SK-N-SH treated with all-trans-retinoic acid at 6 μM for 48 hours (cell line): ENCODE data around the gene HACD2.

ENCODE experiments used
- ATAC-seq: fragments of 200-7000 bp; cut with Tn5 transposase; 3 replicates; pipeline ENCODE4 v1.9.1; 2020; ENCODE audit warnings: mild to moderate bottlenecking, moderate library complexity
- BACH2 ChIP-seq: fragments of 250-450 bp; sonication (Bioruptor Pico); IDR thresholded peaks from 2 replicates; pipeline ENCODE4 v1.9.0; 2021; ENCODE audit warnings: mild to moderate bottlenecking, borderline replicate concordance
- ESRRG ChIP-seq: fragments of 250-450 bp; sonication (Bioruptor Pico); IDR thresholded peaks from 2 replicates; pipeline ENCODE4 v1.6.1; 2021; ENCODE audit warnings: mild to moderate bottlenecking
- GLIS3 ChIP-seq: fragments of 250-450 bp; sonication (Bioruptor Pico); IDR thresholded peaks from 2 replicates; pipeline ENCODE4 v1.5.0; 2020; ENCODE audit warnings: mild to moderate bottlenecking, moderate library complexity
- ISL1 ChIP-seq: fragments of 250-450 bp; sonication (Bioruptor Pico); IDR thresholded peaks from 2 replicates; pipeline ENCODE4 v2.1.2; 2022; ENCODE audit warnings: mild to moderate bottlenecking, moderate library complexity
- OSR1 ChIP-seq: fragments of 250-450 bp; sonication (Bioruptor Pico); IDR thresholded peaks from 2 replicates; pipeline ENCODE4 v1.8.0; 2022; ENCODE audit warnings: moderate library complexity, mild to moderate bottlenecking, inconsistent platforms
- PATZ1 ChIP-seq: fragments of 250-450 bp; sonication (Bioruptor Pico); IDR thresholded peaks from 2 replicates; pipeline ENCODE4 v1.8.0; 2020; ENCODE audit warnings: mild to moderate bottlenecking, moderate library complexity, borderline replicate concordance
- PPARA ChIP-seq: fragments of 250-450 bp; sonication (Bioruptor Pico); IDR thresholded peaks from 2 replicates; pipeline ENCODE4 v1.5.0; 2020; ENCODE audit warnings: mild to moderate bottlenecking, borderline replicate concordance
- RARB ChIP-seq: fragments of 250-450 bp; sonication (Bioruptor Pico); IDR thresholded peaks from 2 replicates; pipeline ENCODE4 v1.8.0; 2021; ENCODE audit warnings: mild to moderate bottlenecking, moderate library complexity
- SNAI2 ChIP-seq: fragments of 250-450 bp; sonication (Bioruptor Pico); IDR thresholded peaks from 2 replicates; pipeline ENCODE4 v1.5.0; 2020; ENCODE audit warnings: mild to moderate bottlenecking, moderate library complexity
- TCF4 ChIP-seq: fragments of 250-450 bp; sonication (Bioruptor Pico); IDR thresholded peaks from 2 replicates; pipeline ENCODE4 v1.8.0; 2021; ENCODE audit warnings: mild to moderate bottlenecking, moderate library complexity, borderline replicate concordance
- TOX ChIP-seq: fragments of 250-450 bp; sonication (Bioruptor Pico); IDR thresholded peaks from 2 replicates; pipeline ENCODE4 v1.8.0; 2021; ENCODE audit warnings: mild to moderate bottlenecking, moderate library complexity, borderline replicate concordance
- TSHZ2 ChIP-seq: fragments of 250-450 bp; sonication (Bioruptor Pico); IDR thresholded peaks from 2 replicates; pipeline ENCODE4 v1.5.0; 2020; ENCODE audit warnings: mild to moderate bottlenecking, moderate library complexity
- ZC3H10 ChIP-seq: fragments of 250-450 bp; sonication (Bioruptor Pico); IDR thresholded peaks from 2 replicates; pipeline ENCODE4 v1.5.1; 2021; ENCODE audit warnings: mild to moderate bottlenecking, moderate library complexity
- ZFP3 ChIP-seq: fragments of 250-450 bp; sonication (Bioruptor Pico); IDR thresholded peaks from 2 replicates; pipeline ENCODE4 v1.5.0; 2020; ENCODE audit warnings: mild to moderate bottlenecking, moderate library complexity
- ZFP30 ChIP-seq: fragments of 450-650 bp; formaldehyde crosslinking; IDR thresholded peaks from 2 replicates; pipeline ENCODE4 v1.5.0; 2022; ENCODE audit warnings: mild to moderate bottlenecking, moderate library complexity
- ZNF565 ChIP-seq: fragments of 450-650 bp; formaldehyde crosslinking; conservative IDR thresholded peaks from 2 replicates; pipeline ENCODE4 v1.5.0; 2020; ENCODE audit warnings: low read depth, mild to moderate bottlenecking, moderate library complexity
- ZNF70 ChIP-seq: fragments of 450-650 bp; formaldehyde crosslinking; IDR thresholded peaks from 2 replicates; pipeline ENCODE4 v1.5.0; 2020; ENCODE audit warnings: mild to moderate bottlenecking, moderate library complexity
- ZNF8 ChIP-seq: fragments of 450-650 bp; formaldehyde crosslinking; IDR thresholded peaks from 2 replicates; pipeline ENCODE4 v1.5.0; 2020; ENCODE audit warnings: mild to moderate bottlenecking, moderate library complexity
- TF ChIP-seq, protein P1 (sequence below): fragments of 250-450 bp; sonication (Bioruptor Pico); IDR thresholded peaks from 2 replicates; pipeline ENCODE4 v1.5.1; 2020; ENCODE audit warnings: low read depth, mild to moderate bottlenecking, moderate library complexity
- TF ChIP-seq, protein P2 (sequence below): fragments of 250-450 bp; sonication (Bioruptor Pico); IDR thresholded peaks from 2 replicates; pipeline ENCODE4 v1.5.1; 2021; ENCODE audit warnings: mild to moderate bottlenecking, moderate library complexity
- TF ChIP-seq, protein P3 (sequence below): fragments of 250-450 bp; sonication (Bioruptor Pico); IDR thresholded peaks from 2 replicates; pipeline ENCODE4 v1.8.0; 2021; ENCODE audit warnings: low read depth, mild to moderate bottlenecking, moderate library complexity, borderline replicate concordance

HACD2 gene

DNA sequence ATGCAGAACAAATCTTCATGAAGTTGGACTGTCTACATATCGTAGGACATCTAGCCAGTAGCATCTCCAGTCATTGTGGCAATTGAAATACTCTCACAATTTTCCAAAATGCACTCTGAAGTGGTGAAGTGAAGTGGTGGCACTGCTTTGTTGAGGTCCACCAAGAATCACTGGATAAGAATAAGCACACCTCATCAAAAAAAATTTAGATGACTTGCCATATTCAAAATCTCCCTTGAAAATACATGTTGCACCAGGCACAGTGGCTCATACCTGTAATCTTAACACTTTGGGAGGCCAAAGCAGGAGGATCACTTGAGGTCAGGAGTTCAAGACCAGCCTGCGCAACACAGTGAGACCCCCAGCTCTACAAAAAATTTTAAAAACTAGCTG, 12.9 kb downstream of the HACD2 start:
- ATAC-seq = no peak
- TF ChIP-seq TCF4 (CRISPR knock-in tag) (no peak), ZNF70 (CRISPR knock-in tag) (no peak), OSR1 (CRISPR knock-in tag) (no peak), GLIS3 (CRISPR knock-in tag) (no peak), TSHZ2 (CRISPR knock-in tag) (no peak), TOX (CRISPR knock-in tag) (no peak), ZNF565 (CRISPR knock-in tag) (no peak), RARB (no peak), ESRRG (CRISPR knock-in tag) (no peak), ZFP30 (CRISPR knock-in tag) (no peak), PATZ1 (no peak), PPARA (CRISPR knock-in tag) (no peak), ZC3H10 (CRISPR knock-in tag) (no peak), SNAI2 (CRISPR knock-in tag) (no peak), ZNF8 (CRISPR knock-in tag) (no peak), ZFP3 (no peak), BACH2 (CRISPR knock-in tag) (no peak)
- TF ChIP-seq, protein P1, sequence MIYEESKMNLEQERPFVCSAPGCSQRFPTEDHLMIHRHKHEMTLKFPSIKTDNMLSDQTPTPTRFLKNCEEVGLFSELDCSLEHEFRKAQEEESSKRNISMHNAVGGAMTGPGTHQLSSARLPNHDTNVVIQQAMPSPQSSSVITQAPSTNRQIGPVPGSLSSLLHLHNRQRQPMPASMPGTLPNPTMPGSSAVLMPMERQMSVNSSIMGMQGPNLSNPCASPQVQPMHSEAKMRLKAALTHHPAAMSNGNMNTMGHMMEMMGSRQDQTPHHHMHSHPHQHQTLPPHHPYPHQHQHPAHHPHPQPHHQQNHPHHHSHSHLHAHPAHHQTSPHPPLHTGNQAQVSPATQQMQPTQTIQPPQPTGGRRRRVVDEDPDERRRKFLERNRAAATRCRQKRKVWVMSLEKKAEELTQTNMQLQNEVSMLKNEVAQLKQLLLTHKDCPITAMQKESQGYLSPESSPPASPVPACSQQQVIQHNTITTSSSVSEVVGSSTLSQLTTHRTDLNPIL (CRISPR knock-in tag) = no peak
- TF ChIP-seq, protein P2, sequence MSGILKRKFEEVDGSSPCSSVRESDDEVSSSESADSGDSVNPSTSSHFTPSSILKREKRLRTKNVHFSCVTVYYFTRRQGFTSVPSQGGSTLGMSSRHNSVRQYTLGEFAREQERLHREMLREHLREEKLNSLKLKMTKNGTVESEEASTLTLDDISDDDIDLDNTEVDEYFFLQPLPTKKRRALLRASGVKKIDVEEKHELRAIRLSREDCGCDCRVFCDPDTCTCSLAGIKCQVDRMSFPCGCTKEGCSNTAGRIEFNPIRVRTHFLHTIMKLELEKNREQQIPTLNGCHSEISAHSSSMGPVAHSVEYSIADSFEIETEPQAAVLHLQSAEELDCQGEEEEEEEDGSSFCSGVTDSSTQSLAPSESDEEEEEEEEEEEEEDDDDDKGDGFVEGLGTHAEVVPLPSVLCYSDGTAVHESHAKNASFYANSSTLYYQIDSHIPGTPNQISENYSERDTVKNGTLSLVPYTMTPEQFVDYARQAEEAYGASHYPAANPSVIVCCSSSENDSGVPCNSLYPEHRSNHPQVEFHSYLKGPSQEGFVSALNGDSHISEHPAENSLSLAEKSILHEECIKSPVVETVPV (CRISPR knock-in tag) = no peak
- TF ChIP-seq, protein P3, sequence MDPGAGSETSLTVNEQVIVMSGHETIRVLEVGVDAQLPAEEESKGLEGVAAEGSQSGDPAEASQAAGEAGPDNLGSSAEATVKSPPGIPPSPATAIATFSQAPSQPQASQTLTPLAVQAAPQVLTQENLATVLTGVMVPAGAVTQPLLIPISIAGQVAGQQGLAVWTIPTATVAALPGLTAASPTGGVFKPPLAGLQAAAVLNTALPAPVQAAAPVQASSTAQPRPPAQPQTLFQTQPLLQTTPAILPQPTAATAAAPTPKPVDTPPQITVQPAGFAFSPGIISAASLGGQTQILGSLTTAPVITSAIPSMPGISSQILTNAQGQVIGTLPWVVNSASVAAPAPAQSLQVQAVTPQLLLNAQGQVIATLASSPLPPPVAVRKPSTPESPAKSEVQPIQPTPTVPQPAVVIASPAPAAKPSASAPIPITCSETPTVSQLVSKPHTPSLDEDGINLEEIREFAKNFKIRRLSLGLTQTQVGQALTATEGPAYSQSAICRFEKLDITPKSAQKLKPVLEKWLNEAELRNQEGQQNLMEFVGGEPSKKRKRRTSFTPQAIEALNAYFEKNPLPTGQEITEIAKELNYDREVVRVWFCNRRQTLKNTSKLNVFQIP = no peak

DNA sequence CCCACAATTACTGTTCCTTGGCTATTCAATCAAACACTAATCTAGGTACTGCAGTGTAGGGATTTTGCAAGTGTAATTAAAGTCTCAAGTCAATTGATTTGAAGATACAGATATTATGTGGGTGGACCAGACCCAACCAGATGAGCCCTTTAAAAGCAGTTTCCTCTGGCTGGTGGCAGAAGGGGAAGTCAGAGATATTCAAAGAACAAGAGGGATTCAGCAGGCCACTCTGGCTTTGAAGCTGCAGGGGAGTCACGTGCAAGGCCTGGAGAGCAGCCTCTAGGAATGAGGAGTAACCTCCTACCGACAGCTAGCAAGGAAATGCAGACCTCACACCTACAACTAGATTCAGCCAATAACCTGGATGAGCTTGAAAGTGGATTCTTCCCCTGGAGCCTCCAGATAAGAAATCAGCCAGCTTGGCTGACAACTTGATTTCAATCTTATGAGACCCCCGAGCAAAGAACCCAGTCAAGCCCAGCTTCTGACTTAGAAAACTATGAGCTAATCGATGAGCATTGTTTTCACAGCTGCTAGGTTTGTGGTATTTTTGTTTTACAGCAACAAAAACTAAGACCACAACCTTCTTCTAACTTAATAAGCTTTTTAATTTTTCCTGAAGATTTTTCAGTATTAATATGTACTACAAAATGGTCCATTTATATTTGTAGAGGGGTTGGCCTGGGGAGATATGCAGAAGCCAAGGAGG, 13.4 kb downstream of the HACD2 start:
- no peak for ATAC-seq
- TF ChIP-seq TOX (CRISPR knock-in tag) = no peak
- no peak for TF ChIP-seq BACH2 (CRISPR knock-in tag)
- no peak for TF ChIP-seq ZFP3
- no peak for TF ChIP-seq ZFP30 (CRISPR knock-in tag)
- no peak for TF ChIP-seq RARB
- no peak for TF ChIP-seq PPARA (CRISPR knock-in tag)
- TF ChIP-seq ZNF565 (CRISPR knock-in tag) = no peak
- TF ChIP-seq ZNF8 (CRISPR knock-in tag) = no peak

DNA sequence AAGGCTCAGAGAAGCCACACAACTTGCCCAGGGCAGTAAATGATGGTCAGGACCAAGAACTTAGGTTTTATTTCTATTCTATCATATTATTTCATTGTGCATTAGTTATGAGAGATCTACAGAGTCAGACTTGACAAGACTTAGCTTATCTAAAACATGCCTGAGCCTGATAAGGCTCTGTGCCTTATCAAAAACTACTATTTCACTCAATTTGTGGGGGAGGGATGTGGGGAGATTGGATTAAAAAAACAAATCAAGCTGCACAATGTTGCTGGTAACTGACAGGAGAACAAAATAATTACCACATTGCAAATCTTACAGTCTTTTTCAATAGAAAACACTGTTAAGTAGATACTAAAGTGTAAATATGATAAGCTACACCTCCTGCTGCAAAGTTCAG, 16.0 kb downstream of the HACD2 start:
- ATAC-seq = no peak
- TF ChIP-seq TSHZ2 (CRISPR knock-in tag) (no peak), BACH2 (CRISPR knock-in tag) (no peak), ZNF565 (CRISPR knock-in tag) (no peak), ZFP30 (CRISPR knock-in tag) (no peak), ISL1 (CRISPR knock-in tag) (no peak), RARB (no peak), PATZ1 (no peak), ZC3H10 (CRISPR knock-in tag) (no peak)
